Natural killer cell (primary cell): ENCODE data around the gene TMSB10. TPM values are rescaled to one million over a fixed set of nuclear protein-coding genes. Genes with fewer than 3 reads are reported as not detected.
A peak's percentile ranks its signal among the peaks of the same experiment; 100 is the strongest.

ENCODE experiments used
- ATAC-seq, 3 donors: fragments of 150-1000 bp in 2 of 3; fragments of 200-7000 bp in 1 of 3; cut with Tn5 transposase; 1 replicate in 1 of 3; 2 replicates in 2 of 3; pipeline ENCODE4 v1.10.0; 2021; ENCODE audit warnings: mild to moderate bottlenecking in 2 of 3, moderate library complexity in 2 of 3
- DNase-seq, 2 donors: peaks; one replicate each; pipeline versions ENCODE4 v3.0.0 to v3.0.0-alpha.2; 2013 to 2021; ENCODE audit warnings: mixed read lengths in 1 of 2
- H3K27ac ChIP-seq: one replicate; pipeline ENCODE4 v1.5.1; 2013; ENCODE audit warnings: mild to moderate bottlenecking, low read length
- H3K27me3 ChIP-seq: one replicate; pipeline ENCODE4 v1.6.1; 2013; ENCODE audit warnings: low read length; ENCODE audit not compliant: control insufficient read depth, insufficient read depth
- H3K36me3 ChIP-seq: one replicate; pipeline ENCODE4 v1.6.1; 2013; ENCODE audit warnings: low read length; ENCODE audit not compliant: control insufficient read depth, insufficient read depth
- H3K4me1 ChIP-seq: one replicate; pipeline ENCODE4 v1.6.1; 2013; ENCODE audit warnings: low read length; ENCODE audit not compliant: control insufficient read depth, insufficient read depth
- H3K4me3 ChIP-seq: one replicate; pipeline ENCODE4 v1.5.1; 2013; ENCODE audit warnings: low read length
- H3K9me3 ChIP-seq: one replicate; pipeline ENCODE4 v1.6.1; 2013; ENCODE audit warnings: low read length; ENCODE audit not compliant: control insufficient read depth, insufficient read depth
- H3K27ac Mint-ChIP-seq, 2 donors: one replicate each; pipeline ENCODE4 v1.8.0; 2022; ENCODE audit warnings: mild to moderate bottlenecking in 2 of 2, mixed read lengths in 2 of 2, moderate library complexity in 1 of 2
- H3K27me3 Mint-ChIP-seq, 2 donors: one replicate each; pipeline ENCODE4 v1.8.0; 2022; ENCODE audit warnings: low read depth in 2 of 2, mixed read lengths in 2 of 2
- H3K36me3 Mint-ChIP-seq: one replicate; pipeline ENCODE4 v1.8.0; 2022; ENCODE audit warnings: mixed read lengths
- H3K4me1 Mint-ChIP-seq, 2 donors: one replicate each; pipeline ENCODE4 v1.8.0; 2022; ENCODE audit warnings: mixed read lengths in 2 of 2
- H3K4me3 Mint-ChIP-seq: one replicate; pipeline ENCODE4 v1.8.0; 2022; ENCODE audit warnings: mild to moderate bottlenecking, moderate library complexity, mixed read lengths
- H3K9me3 Mint-ChIP-seq, 2 donors: one replicate each; pipeline ENCODE4 v1.8.0; 2022; ENCODE audit warnings: mixed read lengths in 2 of 2
- WGBS: methylation state at CpG from one replicate; pipeline ENCODE4 v1.1.7; 2013; ENCODE audit warnings: missing lambda C conversion rate; ENCODE audit not compliant: insufficient coverage; 5-methylcytosine and 5-hydroxymethylcytosine counted together
- intact Hi-C: fragments of 100-400 bp; cut with micrococcal nuclease; formaldehyde crosslinking; loops from one replicate; pipeline ENCODE4 v1.14.2; 2022
- total RNA-seq, 4 donors: library from RNA; stranded (reverse); fragments of 120-200 nt in 1 of 4; gene quantifications; one replicate each; pipeline versions ENCODE4 v1.2.3 to v1.2.4, GENCODE V29; 2013 to 2022
- TF ChIP-seq, protein P1 (sequence below): fragments of 200-600 bp; IDR thresholded peaks from one replicate; pipeline ENCODE4 v1.8.0; 2022; ENCODE audit warnings: antibody characterized with exemption

Gene TMSB10
- total RNA-seq, 3 donors from 2014 or later (not counting 1 experiment from before 2014, with no cell fraction given), result 1,247 to 1,683 (median 1,557) TPM

DNA sequence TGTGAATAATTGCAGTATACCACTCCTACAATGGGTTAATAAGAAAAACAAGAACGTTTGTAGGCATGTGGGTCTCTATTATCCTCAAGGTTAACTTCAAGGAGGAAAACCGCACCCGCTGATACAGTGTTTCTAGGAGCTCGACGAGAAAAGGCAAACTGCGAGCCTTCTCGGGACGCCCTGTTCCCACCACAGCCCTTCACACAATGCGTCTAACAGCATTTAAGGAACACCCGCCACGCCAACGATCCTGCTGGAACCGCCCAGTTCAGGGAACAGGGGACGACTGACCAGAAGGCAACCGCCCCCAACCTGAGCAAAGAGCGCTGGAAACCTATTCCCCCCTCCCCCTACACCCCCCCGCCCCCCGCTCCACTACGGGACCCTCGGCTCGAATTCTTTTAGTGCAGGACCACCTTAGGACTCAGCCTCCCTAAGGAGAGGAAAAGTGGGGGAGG is 710 bp upstream of the TMSB10 start:
- intact Hi-C loops, result loop anchor here (5.0 kb wide), 1 partner anchor 122 kb away; no protein-coding TSS in a partner anchor
- DNase-seq, result peak in 1 of 2 donors; percentile 60
- Mint-ChIP-seq H3K27me3 (no peaks in the 10 kb centered on the region), H3K27ac (peak overlapping the region; percentile 85 to 86), H3K4me3 (peak overlapping the region; percentile 94), H3K36me3 (no peaks in the 10 kb centered on the region), H3K4me1 (peaks cover 55 to 72% of the 10 kb centered on the region in 2 donors), H3K9me3 (peaks cover 8 to 10% of the 10 kb centered on the region in 2 donors)
- TF ChIP-seq, protein P1, sequence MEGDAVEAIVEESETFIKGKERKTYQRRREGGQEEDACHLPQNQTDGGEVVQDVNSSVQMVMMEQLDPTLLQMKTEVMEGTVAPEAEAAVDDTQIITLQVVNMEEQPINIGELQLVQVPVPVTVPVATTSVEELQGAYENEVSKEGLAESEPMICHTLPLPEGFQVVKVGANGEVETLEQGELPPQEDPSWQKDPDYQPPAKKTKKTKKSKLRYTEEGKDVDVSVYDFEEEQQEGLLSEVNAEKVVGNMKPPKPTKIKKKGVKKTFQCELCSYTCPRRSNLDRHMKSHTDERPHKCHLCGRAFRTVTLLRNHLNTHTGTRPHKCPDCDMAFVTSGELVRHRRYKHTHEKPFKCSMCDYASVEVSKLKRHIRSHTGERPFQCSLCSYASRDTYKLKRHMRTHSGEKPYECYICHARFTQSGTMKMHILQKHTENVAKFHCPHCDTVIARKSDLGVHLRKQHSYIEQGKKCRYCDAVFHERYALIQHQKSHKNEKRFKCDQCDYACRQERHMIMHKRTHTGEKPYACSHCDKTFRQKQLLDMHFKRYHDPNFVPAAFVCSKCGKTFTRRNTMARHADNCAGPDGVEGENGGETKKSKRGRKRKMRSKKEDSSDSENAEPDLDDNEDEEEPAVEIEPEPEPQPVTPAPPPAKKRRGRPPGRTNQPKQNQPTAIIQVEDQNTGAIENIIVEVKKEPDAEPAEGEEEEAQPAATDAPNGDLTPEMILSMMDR, result no peak
- ATAC-seq, result no peak
- 1% methylated on average over 13 of the region's 21 CpGs for WGBS
- peak overlapping the region; percentile 64 for H3K27ac ChIP-seq
- peak overlapping the region; percentile 83 for H3K4me3 ChIP-seq
- H3K9me3 ChIP-seq, result peaks cover 12% of the 10 kb centered on the region
- H3K36me3 ChIP-seq, result no peaks in the 10 kb centered on the region
- H3K27me3 ChIP-seq, result no peaks in the 10 kb centered on the region
- peaks cover 51% of the 10 kb centered on the region for H3K4me1 ChIP-seq

DNA sequence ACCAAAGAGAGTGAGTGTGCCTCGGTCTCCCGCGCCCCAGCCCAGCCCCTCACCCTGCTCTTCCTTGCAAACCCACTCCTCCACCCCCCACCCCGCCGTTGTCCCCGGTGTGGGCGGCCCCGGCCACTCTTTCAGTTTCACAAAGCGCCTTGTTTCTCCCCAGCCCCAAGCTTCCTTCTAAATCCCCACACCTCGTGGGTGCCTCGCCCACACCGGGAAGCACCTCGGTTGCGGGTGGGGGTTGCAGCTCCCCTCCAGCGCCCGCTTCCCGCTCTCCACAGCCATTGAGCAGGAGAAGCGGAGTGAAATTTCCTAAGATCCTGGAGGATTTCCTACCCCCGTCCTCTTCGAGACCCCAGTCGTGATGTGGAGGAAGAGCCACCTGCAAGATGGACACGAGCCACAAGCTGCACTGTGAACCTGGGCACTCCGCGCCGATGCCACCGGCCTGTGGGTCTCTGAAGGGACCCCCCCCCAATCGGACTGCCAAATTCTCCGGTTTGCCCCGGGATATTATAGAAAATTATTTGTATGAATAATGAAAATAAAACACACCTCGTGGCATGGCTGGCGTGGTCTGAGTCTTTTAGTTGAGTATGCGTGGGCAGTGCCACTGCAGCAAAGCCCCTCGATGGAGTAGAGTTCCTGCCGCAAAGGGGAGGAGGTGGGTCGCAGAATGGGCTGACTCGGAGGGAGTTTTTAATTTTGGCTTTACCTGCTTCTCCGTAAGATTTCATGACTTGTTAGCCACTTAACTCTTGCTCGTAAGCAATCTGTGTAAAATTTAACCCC is 848 bp downstream of the TMSB10 start:
- intact Hi-C loops, result loop anchor here (1.0 to 5.0 kb wide), 2 partner anchors 19 to 124 kb away; no protein-coding TSS in a partner anchor
- peak; percentile 57 to 70 for DNase-seq
- peaks cover 14% of the 10 kb centered on the region for H3K9me3 ChIP-seq
- Mint-ChIP-seq H3K27ac (peak overlapping the region; percentile 85 to 86), H3K4me1 (peaks cover 51 to 69% of the 10 kb centered on the region in 2 donors), H3K27me3 (no peaks in the 10 kb centered on the region), H3K4me3 (peak overlapping the region; percentile 94), H3K36me3 (no peaks in the 10 kb centered on the region), H3K9me3 (peaks cover 12 to 13% of the 10 kb centered on the region in 2 donors)
- TF ChIP-seq, protein P1, result no peak
- ATAC-seq, result peak; percentile 28 to 48 (median 32)
- peaks cover 52% of the 10 kb centered on the region for H3K4me1 ChIP-seq
- H3K36me3 ChIP-seq, result no peaks in the 10 kb centered on the region
- H3K27ac ChIP-seq, result peak overlapping the region; percentile 81
- under 1% methylated on average over 38 of the region's 38 CpGs for WGBS
- no peaks in the 10 kb centered on the region for H3K27me3 ChIP-seq
- peak overlapping the region; percentile 71 for H3K4me3 ChIP-seq

DNA sequence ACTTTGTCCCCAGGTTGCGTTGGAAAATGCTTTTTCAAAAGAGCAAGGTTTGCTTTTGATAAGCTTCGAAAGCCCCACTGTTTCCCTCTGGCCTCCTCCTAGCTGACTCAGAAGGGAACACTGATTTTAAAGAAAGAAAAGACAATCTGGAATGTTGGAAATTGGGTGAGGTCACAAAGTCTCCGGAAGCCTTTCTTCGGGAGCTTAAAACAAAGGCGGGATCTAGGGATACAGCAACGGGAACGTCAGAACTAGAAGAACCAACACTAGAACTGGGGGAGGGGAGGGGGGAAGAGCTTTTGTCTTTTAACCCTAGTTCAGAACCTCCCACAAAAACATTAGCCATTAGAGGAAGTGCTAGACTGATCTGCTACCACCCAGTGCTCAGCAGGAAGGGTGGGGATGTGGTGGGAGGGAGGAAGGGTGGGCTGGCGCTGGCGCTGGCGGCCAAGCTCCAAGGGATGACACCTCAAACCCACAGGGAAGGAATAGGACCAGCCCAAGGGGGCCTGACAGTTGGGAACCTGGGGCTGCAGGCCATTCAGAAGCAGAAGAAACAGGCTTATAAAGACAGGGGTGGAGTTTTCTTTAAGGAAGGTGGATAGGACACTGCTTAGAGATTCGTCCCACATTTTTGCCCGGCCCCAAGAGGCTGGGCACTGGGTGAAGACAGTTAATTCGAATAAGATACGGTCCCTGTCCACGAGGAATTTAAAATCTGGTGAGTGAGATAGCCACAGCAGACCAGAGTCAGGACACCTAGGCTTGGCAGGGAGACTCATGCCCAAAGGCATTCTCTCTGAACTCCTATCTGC is 1.7 kb downstream of the TMSB10 start:
- peak; percentile 32 to 66 (median 38) for ATAC-seq
- H3K9me3 Mint-ChIP-seq, result peaks cover 12 to 13% of the 10 kb centered on the region in 2 donors
- H3K27ac Mint-ChIP-seq, result peak overlapping the region; percentile 85 to 86
- H3K4me3 Mint-ChIP-seq, result peak overlapping the region; percentile 94
- DNase-seq, result peak; percentile 29 to 80
- no peaks in the 10 kb centered on the region for H3K27me3 ChIP-seq
- WGBS, result 9% methylated on average over 13 of the region's 15 CpGs
- H3K4me1 ChIP-seq, result peaks cover 46% of the 10 kb centered on the region
- peaks cover 44 to 63% of the 10 kb centered on the region in 2 donors for H3K4me1 Mint-ChIP-seq
- H3K4me3 ChIP-seq, result peak overlapping the region; percentile 71
- H3K9me3 ChIP-seq, result peaks cover 14% of the 10 kb centered on the region
- H3K27me3 Mint-ChIP-seq, result no peaks in the 10 kb centered on the region
- peak overlapping the region; percentile 81 for H3K27ac ChIP-seq
- TF ChIP-seq, protein P1, result no peak
- no peaks in the 10 kb centered on the region for H3K36me3 ChIP-seq
- intact Hi-C loops, result loop anchor here (1.0 to 5.0 kb wide), 2 partner anchors 18 to 125 kb away; no protein-coding TSS in a partner anchor
- H3K36me3 Mint-ChIP-seq, result no peaks in the 10 kb centered on the region
